PC-3 (cell line): ENCODE data around the gene SPR. TPM values are rescaled to one million over a fixed set of nuclear protein-coding genes. Genes with fewer than 3 reads are reported as not detected.

Source experiments
- ATAC-seq: fragments of 200-7000 bp; cut with Tn5 transposase; 2 replicates; pipeline ENCODE4 v1.9.1; 2020; ENCODE audit warnings: mild to moderate bottlenecking, moderate library complexity
- Bru-seq: library from RNA; stranded (reverse); fragments of 400-500 nt; gene quantifications from one replicate; lab custom pipeline; 2021; lab: Mats Ljungman, UMichigan
- BruChase-seq, 2 experiments: library from RNA; stranded (reverse); fragments of 400-500 nt; gene quantifications; one replicate each; lab custom pipeline; 2021; lab: Mats Ljungman, UMichigan
- BruUV-seq: library from RNA; stranded (reverse); fragments of 400-500 nt; replicated peaks from 2 replicates; lab custom pipeline; 2021; lab: Mats Ljungman, UMichigan
- CTCF ChIA-PET: fragments of 300-600 bp; sonication (Branson Sonifier 250); formaldehyde crosslinking; loops from one replicate; lab custom pipeline; 2022; ENCODE audit warnings: antibody characterized with exemption; lab: Charles Lee
- POLR2A ChIA-PET: fragments of 300-600 bp; sonication (Branson Sonifier 250); formaldehyde crosslinking; loops from one replicate; lab custom pipeline; 2022; ENCODE audit warnings: antibody characterized with exemption; ENCODE audit not compliant: unreplicated experiment; lab: Charles Lee
- DNase-seq: peaks from one replicate; pipeline ENCODE4 v3.0.0-alpha.2; 2015
- H2AFZ ChIP-seq: fragments of 300-600 bp; sonication (generic); 2 replicates; pipeline ENCODE4 v1.6.0; 2016; ENCODE audit warnings: antibody characterized with exemption, low read length
- H3F3A ChIP-seq: fragments of 300-600 bp; sonication (generic); one replicate; pipeline ENCODE4 v1.6.0; 2017; ENCODE audit warnings: antibody characterized with exemption, low read length, control low read depth, mild to moderate bottlenecking; ENCODE audit not compliant: unreplicated experiment
- H3K27ac ChIP-seq: fragments of 300-600 bp; sonication (generic); 2 replicates; pipeline ENCODE4 v1.5.1; 2016; ENCODE audit warnings: mild to moderate bottlenecking, low read length
- H3K27me3 ChIP-seq: fragments of 300-600 bp; sonication (generic); 2 replicates; pipeline ENCODE4 v1.6.1; 2016; ENCODE audit warnings: low read length, mixed read lengths
- H3K36me3 ChIP-seq: fragments of 300-600 bp; sonication (generic); 2 replicates; pipeline ENCODE4 v1.6.1; 2016; ENCODE audit warnings: low read depth, mixed run types, low read length, mixed read lengths
- H3K4me1 ChIP-seq: fragments of 300-600 bp; sonication (generic); 2 replicates; pipeline ENCODE4 v1.5.1; 2016; ENCODE audit warnings: low read length; ENCODE audit not compliant: insufficient read depth
- H3K4me2 ChIP-seq: fragments of 300-600 bp; sonication (generic); 2 replicates; pipeline ENCODE4 v1.6.0; 2016; ENCODE audit warnings: low read length
- H3K4me3 ChIP-seq: fragments of 300-600 bp; sonication (generic); 2 replicates; pipeline ENCODE4 v1.5.1; 2016; ENCODE audit warnings: mild to moderate bottlenecking, low read length, mixed read lengths
- H3K79me2 ChIP-seq: fragments of 300-600 bp; sonication (generic); 2 replicates; pipeline ENCODE4 v1.6.1; 2017; ENCODE audit warnings: low read length, mixed read lengths
- H3K9ac ChIP-seq: fragments of 300-600 bp; sonication (generic); 2 replicates; pipeline ENCODE4 v1.6.0; 2016; ENCODE audit warnings: mild to moderate bottlenecking, low read length
- H3K9me2 ChIP-seq: fragments of 300-600 bp; sonication (generic); replicated peaks from 2 replicates; pipeline ENCODE4 v1.6.1; 2016; ENCODE audit warnings: mixed run types, low read length, mixed read lengths
- H3K9me3 ChIP-seq: fragments of 300-600 bp; sonication (generic); 2 replicates; pipeline ENCODE4 v1.6.1; 2016; ENCODE audit warnings: low read length, mixed read lengths
- H4K20me1 ChIP-seq: fragments of 300-600 bp; sonication (generic); 2 replicates; pipeline ENCODE4 v1.6.1; 2016; ENCODE audit warnings: low read length, mixed read lengths
- CTCF ChIP-seq: fragments of 300-600 bp; sonication (generic); conservative IDR thresholded peaks from 2 replicates; pipeline ENCODE4 v1.5.1; 2017; ENCODE audit warnings: antibody characterized with exemption, low read depth, mild to moderate bottlenecking, low read length
- EZH2 ChIP-seq: fragments of 300-600 bp; sonication (generic); IDR thresholded peaks from one replicate; pipeline ENCODE4 v1.6.1; 2017; ENCODE audit warnings: antibody characterized with exemption, mild to moderate bottlenecking, low read length; ENCODE audit not compliant: unreplicated experiment
- EZH2phosphoT487 ChIP-seq: fragments of 300-600 bp; sonication (generic); IDR thresholded peaks from 2 replicates; pipeline ENCODE4 v1.6.1; 2018; ENCODE audit warnings: mild to moderate bottlenecking, antibody characterized with exemption, low read length, borderline replicate concordance
- intact Hi-C: fragments of 100-400 bp; cut with micrococcal nuclease; formaldehyde crosslinking; loops from 2 replicates; pipeline ENCODE4 v1.9.0; 2023
- long read RNA-seq: library from polyadenylated mRNA; unstranded; transcript quantifications from one replicate; pipeline ENCODE4 v2.0.0, GENCODE V29; 2021; ENCODE audit not compliant: unreplicated experiment
- total RNA-seq: library from RNA; depleted of rRNA; stranded (reverse); fragments of >200 nt; gene quantifications from 2 replicates; pipeline ENCODE4 v1.2.3, GENCODE V29; 2014; rRNA removed

Gene SPR
- total RNA-seq (69.4 and 88.6 TPM in 2 replicates), Bru-seq, nascent RNA (percentile 59 among the genes with signal in this experiment), BruChase-seq, experiment 1, labeled RNA remaining after a 6-hour chase (percentile 72 among the genes with signal in this experiment), BruChase-seq, experiment 2, labeled RNA remaining after a 2-hour chase (percentile 53 among the genes with signal in this experiment)
- long read RNA-seq, transcript SPR-201 (3 exons, 1,480 nt) = major isoform, 66 of 98 reads
- long read RNA-seq, partial matches to known transcripts = 29 of 98 reads
- long read RNA-seq, other reads (novel, unspliced or antisense) = 3 of 98 reads

GRCh38 chr2:72887032-72887739 is at the start of gene SPR:
Gene SPR (plus strand): TSS chr2:72887408. CDS start chr2:72887433, 25 bp downstream.
- H3K79me2 ChIP-seq = peaks cover 22% of the 10 kb centered on the region
- H3F3A ChIP-seq = no peaks in the 10 kb centered on the region
- peak; percentile 86 for ATAC-seq
- ChIA-PET POLR2A (no interaction called here), CTCF (interaction anchor here (0.6 to 1.5 kb wide), 4 partner anchors 25 to 325 kb away, joined by 3 to 5 read pairs (median 4); partner anchors contain the start of gene EMX1)
- peak within 1 kb of the TSS; percentile 74 for H3K9ac ChIP-seq
- DNase-seq = peak; percentile 80
- H3K4me1 ChIP-seq = peaks cover 26% of the 10 kb centered on the region
- BruUV-seq = no TSS peak
- H2AFZ ChIP-seq = peak within 1 kb of the TSS; percentile 100
- H3K4me3 ChIP-seq = peak within 1 kb of the TSS; percentile 92
- H3K36me3 ChIP-seq = no peaks in the 10 kb centered on the region
- peak within 1 kb of the TSS; percentile 96 for H3K4me2 ChIP-seq
- intact Hi-C loops = loop anchor here (2.0 to 5.0 kb wide), 3 partner anchors 24 to 1340 kb away; partner anchors contain the start of gene EMX1
- no peaks in the 10 kb centered on the region for H3K27me3 ChIP-seq
- no peaks in the 10 kb centered on the region for H3K9me2 ChIP-seq
- H4K20me1 ChIP-seq = peaks cover 19% of the 10 kb centered on the region; the same call in 1 of the 2 replicates
- TF ChIP-seq EZH2phosphoT487 = no peak
- no peak for TF ChIP-seq EZH2
- TF ChIP-seq CTCF = no peak
- H3K27ac ChIP-seq = peak within 1 kb of the TSS; percentile 60
- H3K9me3 ChIP-seq = no peaks in the 10 kb centered on the region

DNA sequence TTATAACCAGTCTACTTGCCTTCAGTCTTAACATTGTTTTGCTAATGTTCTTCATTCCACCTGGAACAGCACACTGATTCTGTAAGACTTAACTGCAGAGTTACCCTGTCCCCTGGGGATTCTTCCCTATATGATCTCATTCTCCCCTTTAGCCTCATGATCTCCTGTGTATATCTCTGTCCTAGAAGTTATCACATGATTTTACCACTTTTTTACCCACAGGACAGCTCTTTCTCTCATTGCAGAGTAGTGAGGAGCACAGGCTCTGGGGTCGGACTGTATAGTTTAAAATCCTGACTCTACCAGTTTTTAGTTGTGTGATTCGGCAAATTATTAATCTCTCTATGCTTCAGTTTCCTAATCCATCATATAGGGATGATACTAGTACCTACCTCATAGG is 47.1 kb upstream of the SPR start:
- H3K4me1 ChIP-seq = no peaks in the 10 kb centered on the region

More for the DNA sequence above, 47.1 kb upstream of the SPR start:
- Histone ChIP-seq H4K20me1 (no peaks in the 10 kb centered on the region), H3F3A (no peaks in the 10 kb centered on the region), H2AFZ (no peak overlapping the region), H3K4me3 (no peak overlapping the region), H3K79me2 (no peaks in the 10 kb centered on the region), H3K9me2 (no peaks in the 10 kb centered on the region), H3K4me2 (no peak overlapping the region), H3K9me3 (no peaks in the 10 kb centered on the region), H3K36me3 (no peaks in the 10 kb centered on the region), H3K9ac (no peak overlapping the region), H3K27ac (no peak overlapping the region), H3K27me3 (no peaks in the 10 kb centered on the region)
- intact Hi-C loops = no loop called here
- no peak for DNase-seq
- TF ChIP-seq EZH2 (no peak), EZH2phosphoT487 (no peak), CTCF (no peak)
- ChIA-PET POLR2A (no interaction called here), CTCF (no interaction called here)
- no peak for ATAC-seq
- BruUV-seq = no TSS peak
